Bone marrow (tissue), 2 donors: ENCODE measurements around the gene TMEM167A.

Source experiments
- DNase-seq, 2 donors: peaks; one replicate each; lab custom pipeline; 2025; lab: John Stamatoyannopoulos, UW

Gene TMEM167A, protein sequence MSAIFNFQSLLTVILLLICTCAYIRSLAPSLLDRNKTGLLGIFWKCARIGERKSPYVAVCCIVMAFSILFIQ

DNA sequence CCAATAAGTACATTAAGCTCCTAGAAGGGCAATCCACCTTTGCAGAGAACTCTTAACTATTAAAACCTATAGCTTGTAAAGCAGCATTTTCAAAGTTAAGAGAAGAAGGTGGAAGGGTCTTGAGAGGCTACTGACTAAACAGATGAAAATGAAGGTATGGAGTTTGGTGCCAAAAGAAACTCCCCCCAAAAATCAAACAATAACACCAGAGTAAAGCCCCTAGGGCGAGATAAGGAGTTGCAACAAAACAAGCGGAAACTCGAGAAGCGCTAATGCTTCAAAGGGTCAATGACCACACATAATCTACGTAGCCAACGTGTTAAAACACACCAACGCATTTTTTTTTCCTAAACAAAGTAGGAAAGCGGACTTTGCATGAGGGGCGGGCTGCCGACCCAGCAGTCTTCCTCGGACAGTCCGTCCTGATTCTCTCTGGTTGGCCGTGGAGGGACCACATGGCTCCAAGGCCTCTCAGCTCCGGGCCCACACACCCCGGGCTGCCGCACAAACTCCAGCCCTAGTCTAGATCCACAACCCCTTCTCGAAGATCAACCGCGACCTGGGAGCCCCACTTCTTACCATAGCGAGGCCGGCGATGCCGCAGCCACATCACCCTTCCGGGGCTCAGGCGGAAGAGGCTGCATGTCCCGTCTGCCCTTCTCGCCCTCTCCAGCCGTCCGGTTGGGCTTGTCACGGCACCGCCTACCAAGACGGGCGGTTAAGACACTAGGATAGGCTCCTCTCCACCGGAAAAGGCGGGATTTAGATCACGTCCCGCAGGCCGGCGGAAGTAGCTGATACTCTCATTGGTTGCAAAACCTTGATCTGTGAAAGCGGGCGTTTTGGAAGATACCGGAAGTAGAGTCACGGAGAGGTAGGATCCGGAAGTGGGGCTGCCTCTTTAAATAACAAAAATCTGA is at the start of gene TMEM167A, which contains the start of gene XRCC4:
TMEM167A (minus strand) TSS at position 653 of the 920 bp plus-strand sequence; CDS start at position 582, 71 bp downstream.
XRCC4 (plus strand) TSS at position 806 of the 920 bp plus-strand sequence. CDS start 27,373 bp downstream, outside the sequence.
- peak; percentile 73 to 97 for DNase-seq

DNA sequence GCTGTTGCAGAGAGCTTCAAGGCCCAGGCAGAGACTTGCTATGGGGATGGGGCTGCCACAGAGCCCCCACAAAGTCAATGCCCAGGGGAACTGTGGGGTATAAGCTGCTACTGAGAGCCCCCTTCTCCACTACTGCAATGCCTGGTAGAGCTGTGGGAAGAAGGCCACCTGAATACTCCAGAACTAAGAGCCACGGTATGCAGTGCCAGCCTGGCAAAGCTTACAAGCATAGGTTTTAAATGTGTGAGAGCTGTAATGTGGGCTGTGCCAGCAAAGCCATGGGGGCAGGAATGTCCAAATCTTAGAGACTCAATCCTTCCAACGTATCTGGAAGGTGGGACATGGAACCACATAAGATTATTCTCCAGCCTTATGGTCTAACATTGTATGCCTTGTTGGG is 49.3 kb upstream of the TMEM167A start:
- DNase-seq: no peak

DNA sequence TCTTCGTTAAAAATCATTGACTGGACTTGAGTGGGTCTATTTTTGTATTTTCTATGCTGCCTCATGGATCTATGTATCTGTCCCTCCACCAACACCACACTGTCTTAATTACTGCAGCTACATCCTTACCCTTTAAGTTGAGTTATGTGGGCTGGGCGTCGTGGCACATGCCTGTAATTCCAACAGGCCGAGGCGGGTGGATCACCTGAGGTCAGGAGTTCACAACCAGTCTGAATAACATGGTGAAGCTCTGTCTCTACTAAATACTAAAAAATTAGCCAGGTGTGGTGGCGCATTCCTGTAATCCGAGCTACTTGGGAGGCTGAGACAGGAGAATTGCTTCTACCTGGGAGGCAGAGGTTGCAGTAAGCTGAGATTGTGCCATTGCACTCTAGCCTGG is 48.4 kb upstream of the TMEM167A start:
- DNase-seq: no peak

DNA sequence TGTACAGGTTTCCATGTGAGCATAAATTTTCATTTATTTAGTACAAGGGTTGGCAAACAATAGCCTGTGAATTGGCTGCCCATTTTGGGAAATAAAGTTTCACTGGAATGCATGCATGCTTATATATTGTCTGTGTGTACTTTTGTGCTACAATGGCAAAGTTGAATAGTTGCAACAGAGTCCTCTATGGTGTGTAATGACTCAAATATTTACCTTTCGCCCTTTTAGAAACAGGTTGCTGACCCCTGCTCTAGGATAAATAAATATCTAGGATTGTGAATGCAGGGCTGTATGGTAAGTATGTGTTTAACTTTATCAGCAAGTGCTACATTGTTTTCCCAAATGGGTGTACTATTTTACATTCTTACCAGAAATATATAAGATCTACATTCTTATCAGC is 47.4 kb upstream of the TMEM167A start:
- DNase-seq: no peak

DNA sequence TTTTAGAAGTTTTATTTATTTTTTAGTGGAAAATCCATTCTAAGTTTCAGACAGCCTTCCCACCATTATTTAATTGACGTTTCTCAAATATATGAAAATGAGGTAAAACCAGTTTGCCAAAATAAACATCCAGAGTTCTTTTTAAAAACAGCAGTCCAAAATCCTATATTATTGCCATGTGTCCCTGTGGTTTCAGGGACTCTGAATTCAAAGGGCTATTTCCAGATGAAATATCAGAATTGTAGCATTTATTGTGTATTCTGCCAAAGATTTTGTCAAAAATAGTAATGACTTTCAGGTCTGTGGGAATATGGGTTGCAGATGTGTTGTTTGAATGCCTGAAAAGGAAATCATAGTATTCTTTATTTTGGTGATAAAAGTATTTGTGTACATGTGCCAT is 41.8 kb upstream of the TMEM167A start:
- DNase-seq: no peak

DNA sequence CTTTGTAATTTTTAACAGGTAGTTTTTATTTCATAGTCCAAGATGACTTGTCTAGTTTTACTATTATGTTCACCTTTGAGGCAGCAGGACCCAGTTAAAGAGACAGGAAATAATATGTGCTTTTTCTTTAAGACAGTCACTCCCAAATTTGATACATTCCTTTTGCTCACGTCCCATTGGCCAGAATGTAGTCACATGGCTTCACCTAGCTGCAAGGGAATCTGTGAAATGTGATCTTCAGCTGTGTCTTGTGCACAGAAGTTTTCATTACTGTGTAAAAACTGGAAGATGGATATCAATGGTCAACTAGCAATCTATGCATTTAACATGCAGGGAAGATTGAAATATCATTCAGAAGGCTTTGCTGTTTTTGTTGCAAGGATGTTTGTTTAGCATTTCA is 41.3 kb upstream of the TMEM167A start:
- no peak for DNase-seq

DNA sequence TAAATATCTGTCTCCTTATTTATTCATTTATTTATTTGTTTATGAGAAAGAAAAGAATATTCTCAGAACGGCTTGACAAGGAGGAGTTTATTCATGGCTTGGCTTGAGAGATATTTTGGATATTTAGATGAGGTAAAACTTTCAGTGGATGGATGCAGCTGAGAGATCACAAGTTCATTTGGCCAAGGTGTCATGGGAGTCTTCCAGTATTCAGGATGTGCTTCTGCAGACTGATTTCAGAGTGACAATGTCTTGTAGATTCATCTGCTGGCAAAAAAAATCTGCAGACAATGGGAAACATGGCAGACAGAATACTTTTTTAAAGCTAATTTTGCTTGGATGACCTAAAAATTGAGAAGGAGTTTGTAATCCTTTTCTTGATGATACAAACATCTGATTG is 38.6 kb upstream of the TMEM167A start:
- DNase-seq: no peak

DNA sequence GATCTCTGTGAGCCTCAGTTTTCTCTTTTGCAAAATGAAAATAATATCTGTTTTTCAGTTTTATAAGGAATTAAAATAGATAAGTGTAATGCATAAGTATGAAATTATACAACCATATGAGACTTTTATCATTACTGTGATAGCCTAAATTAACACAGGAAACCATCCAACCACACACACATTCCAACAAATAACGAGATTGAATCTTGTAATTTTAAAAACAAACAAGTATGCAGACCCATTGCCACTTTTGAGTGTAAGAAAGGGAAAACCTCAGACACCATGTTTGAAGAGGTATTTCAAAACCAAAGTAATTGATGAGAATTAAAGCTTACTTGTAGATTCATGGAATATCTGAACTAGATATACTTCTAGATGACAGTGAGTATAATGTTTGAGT is 32.2 kb upstream of the TMEM167A start:
- DNase-seq: no peak

DNA sequence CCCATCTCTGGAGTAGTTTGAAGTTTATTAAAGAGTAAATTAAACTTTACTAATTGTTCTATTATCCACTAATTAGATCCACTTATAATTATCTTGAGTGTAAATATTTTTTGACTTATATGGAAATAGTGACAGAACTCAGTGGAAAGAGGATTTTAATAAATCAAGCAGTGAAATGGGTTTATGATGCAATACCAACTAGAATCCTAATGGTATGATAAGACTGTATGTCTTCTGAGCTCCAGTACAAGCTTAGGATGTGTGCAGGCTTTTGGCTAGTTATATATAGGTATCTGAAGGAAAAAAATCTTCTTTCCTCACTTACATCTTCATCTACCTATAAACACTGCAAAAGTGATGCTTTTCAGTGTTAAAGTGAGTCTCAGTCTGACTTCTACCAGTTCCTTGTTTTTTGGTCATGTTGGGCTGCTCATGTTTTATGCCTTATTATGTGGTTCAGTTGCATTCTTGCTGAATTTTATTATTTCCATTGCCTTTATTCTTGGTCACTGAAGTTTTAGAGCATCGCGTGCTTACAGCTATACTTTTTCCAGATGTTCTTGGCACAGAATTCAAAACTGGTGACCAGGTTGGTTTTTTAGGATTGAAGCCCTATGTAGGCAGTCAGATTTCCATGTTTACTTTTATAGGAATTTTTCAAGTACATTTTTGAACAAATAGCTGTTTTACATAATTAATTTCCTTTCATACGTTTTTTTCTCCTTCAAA is 30.7 kb upstream of the TMEM167A start:
- DNase-seq: no peak

DNA sequence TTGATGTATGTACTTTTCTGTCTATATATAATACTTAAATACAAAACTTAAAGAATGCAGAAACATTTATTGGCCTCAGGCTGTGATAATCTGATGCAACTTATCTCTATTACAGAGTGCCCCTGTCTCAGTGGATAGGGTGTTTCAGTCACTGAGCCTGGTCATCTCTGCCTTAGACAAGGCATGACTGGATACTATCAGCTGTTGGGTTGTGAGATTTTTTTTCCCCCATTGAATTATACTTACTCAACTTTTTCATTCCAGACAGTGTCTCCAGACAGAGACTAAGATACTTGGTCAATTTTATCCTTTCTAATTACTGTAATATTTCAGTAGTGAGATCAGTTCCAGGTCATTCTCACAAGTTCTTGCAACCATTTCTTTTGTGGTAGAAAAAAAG is 26.8 kb upstream of the TMEM167A start:
- DNase-seq: no peak

DNA sequence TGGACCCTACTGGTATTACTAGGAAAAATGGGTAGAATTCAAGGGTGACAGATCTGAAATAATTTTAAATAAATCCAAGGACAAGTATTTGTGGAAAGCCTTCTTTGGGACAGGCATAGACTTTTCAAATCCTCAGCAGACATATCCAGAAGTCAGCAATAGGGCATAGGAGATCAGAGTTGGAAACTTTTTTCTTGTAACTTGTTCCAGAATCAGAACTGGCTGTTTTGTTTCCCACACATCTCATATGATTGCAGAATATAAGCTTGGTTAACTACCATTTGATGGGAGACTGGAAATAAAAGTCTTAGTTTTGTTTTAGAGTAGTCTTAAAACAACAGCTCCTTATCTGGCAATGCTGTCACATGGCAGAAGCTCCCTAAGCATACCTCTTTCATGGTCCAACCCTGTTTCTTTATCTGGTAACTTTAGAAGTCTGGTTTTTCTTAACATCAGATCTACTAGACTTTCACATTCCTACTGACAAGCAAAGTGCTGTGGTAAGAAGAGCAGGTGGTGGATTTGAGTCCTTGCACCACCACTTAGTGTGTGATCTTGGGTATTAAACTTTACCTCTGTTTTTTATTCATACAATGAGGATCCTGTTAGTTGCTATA is 25.3 kb upstream of the TMEM167A start:
- no peak for DNase-seq

DNA sequence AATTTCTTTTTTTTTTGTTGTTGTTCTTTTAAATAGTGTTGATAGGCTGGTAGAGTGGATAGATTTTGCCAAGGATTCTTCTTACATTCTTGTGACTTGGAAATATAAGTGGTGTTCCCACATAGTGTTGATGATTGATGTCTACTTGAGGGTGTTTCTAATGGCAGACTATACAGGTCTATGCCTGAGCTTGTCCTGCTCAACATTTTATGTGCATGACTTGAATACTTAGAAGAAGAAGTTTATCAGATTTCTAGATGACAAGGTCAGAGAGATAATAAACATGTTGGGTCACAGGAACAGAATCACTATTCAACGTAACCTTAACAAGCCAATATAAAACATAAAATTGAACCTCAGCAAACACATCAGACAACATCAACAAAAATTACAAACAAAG is 24.3 kb upstream of the TMEM167A start:
- no peak for DNase-seq

DNA sequence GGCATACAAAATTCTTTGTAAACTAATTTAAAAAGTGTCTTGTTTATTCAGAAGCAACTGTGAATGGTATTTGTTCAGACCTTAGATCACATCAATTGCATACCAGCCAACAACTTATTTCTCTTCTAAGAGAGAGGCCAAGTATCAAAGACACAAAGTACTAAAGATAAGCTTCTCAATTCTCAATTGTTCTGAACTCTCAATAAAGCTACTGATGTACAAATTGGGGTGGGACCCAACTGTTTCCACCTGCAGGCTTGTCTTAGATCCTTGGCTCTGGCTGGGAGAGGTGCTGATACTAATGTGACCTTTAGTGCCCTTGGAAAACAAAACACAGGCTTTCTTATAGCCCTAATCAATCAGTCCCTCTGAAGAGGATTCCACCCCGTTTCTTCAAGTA is 22.3 kb upstream of the TMEM167A start:
- no peak for DNase-seq

DNA sequence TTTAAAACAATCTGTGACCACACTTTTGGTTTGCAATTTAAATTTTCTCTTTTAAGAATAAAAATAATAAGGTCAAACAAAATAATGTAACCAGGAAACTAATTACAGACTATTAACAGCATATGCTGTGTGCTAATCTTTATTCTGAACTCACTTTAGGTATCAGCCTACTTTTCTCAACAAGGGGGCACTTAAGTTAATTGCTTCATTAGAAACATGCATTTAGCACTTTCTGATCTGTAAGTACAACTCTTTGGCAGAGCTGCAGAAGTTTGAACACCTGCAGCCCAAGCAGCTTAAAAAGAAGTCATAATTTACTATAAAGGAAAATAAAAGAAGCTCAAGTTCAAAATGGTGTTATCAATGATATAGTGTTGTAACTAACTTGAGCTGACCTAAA is 21.8 kb upstream of the TMEM167A start:
- DNase-seq: no peak

DNA sequence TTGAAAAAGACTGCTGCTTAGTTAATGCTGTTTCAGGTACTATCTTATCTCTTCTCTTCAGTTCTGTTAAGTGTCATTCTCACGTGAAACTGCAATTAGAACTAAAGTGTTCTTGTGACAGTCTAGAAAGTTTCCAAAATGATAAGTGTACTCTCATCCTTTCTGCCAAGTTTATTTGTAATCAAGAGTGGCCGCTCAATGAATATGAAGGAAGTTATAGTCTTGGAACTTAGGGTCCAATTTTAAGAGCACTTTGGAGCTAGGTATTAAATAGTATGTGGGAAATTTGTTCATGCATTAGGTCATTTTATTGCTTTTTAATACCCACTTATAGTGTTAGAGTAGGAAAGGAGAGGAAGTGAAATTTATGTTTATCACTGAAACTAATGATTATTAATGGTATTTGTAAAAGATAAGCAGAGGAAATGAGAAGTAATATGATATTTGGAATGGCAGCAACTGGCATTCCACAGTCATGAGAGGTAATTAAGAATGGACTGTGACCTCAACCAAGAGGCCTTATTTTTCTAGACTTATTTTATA is 20.6 kb upstream of the TMEM167A start:
- DNase-seq: no peak

DNA sequence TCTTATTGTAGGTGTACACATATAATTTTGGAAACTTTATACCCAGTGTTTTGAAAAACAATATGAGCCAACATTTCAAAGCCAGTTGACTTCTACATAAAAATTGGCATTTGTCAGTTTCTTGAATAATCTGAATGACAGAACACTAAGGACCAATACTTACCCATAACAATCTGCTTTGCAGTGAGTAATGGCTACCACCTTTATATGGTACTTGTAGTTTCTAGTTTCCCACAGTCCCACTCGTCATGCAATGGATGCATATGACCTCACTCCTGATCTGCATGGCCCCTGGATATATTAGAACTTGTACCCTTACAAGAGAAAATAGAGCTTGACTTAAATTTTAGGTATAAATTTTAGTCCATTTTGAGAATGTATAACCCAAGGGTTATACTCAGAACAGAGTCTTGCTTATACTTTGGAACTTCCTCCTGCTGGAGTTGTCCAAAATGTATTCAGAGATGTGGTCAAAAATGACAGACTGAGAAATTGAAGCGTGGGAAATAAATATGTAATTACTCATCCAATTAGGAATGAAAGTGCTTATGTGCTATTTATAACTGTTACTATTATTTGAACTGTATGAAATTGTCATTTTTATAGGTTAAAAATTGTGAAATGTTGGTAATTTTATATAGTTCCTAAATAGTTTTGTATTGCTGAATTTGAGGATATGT is 19.6 kb upstream of the TMEM167A start:
- no peak for DNase-seq

DNA sequence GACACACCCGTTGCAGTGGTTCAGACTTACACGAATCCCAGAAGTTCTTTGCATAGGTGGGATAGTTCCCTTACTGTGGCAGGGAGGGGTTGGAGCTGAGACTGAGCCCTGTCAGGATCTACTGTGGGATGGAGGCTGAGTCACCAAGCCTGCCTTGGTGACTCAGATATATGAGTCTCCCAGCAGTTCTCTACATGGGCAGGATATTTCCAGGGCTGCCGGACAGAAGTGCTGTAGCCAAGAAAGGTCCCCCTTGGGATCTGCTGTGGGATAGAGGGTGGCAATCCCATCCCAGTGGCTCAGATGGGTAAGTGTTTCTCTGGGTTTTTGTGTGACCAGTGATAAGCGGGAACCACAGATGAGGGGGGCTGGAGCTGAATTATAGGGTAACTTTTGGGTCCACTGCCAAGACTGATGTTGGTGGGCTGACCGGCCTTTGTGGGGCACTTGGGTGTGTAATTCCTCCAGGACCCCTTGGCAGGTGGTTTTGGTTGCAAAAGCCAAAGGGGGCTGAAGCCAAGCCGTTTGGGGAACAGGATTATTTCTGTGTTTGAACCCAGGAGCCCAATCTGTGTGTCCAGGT is 18.9 kb upstream of the TMEM167A start:
- no peak for DNase-seq

DNA sequence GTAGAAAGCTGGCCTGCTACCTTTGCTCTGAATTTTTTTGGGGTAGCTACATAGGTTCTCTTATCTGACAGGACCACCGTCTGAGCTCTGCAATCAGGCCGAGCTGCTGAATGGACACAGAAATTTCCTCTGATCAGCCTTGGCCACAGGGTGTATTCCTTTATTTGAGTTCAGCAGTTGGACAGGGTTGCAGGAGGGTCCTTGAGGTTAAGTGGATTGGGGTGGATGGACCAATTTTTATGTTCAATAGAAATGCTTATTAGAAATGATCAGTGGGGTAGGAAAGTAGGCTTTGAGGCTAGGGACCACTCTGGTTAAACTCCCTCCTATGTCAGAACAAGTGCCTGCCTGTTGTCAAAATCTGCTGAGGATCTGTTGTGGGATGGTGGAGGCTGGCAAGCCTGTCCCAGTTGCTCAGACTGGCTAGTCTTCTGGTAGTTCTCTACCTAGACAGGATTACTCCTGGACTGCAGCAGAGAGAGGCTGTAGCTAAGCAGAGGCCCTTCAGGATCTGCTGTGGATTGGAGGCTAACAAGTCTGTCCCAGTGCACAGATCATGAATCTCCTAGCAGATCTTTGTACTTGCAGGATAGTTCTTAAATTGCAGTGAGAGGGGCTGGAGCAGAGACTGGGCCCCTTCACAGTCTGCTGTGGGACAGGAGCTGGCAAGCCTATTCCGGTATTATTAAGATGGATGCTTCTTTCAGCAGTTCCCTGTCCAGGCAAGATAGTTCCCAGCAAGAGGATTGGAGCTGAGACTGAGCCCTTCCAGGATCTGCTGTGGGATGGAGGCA is 18.2 kb upstream of the TMEM167A start:
- no peak for DNase-seq

DNA sequence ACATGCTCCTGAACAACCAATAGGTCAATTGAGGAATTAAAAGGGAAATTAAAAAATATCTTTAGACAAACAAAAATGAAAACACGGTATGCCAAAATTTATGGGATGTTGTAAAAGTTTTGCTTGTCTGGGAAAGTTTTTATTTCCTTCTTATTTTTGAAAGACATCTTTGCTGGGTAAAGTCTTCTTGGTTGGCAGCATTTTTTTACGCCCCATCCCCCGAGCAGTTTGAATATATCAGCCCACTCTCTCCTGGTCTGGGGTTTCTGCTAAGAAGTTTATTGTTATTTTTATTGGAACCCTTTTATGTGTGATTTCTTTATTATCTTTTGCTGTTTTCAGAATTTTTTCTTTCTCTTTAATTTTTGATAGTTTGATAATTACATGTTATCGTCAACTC is 16.5 kb upstream of the TMEM167A start:
- DNase-seq: no peak

DNA sequence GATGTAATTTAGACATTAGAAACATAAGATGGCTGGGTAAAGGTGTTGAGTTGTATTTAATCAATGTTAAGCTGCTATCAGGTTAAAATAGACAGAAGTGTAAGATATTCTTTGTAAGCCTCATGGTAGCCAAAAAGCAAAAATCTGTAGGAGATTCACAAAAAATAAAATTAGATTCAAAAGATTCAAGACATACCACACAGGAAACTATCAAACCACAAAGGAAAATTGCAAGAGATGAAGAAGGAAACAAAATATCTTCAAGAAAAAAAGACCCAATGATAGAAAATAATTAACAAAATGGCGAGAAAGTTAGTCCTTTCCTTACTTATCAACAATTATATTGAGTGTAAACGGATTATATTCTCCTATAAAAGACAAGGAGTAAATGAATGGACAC is 15.4 kb upstream of the TMEM167A start:
- no peak for DNase-seq
